ENCODE results near the gene SETBP1. TPM values are rescaled to one million over a fixed set of nuclear protein-coding genes. Genes with fewer than 3 reads are reported as not detected.

Gene SETBP1
- total and polyA plus RNA-seq, 8 donors: 1.4 to 66.5 (median 20.1) TPM

DNA sequence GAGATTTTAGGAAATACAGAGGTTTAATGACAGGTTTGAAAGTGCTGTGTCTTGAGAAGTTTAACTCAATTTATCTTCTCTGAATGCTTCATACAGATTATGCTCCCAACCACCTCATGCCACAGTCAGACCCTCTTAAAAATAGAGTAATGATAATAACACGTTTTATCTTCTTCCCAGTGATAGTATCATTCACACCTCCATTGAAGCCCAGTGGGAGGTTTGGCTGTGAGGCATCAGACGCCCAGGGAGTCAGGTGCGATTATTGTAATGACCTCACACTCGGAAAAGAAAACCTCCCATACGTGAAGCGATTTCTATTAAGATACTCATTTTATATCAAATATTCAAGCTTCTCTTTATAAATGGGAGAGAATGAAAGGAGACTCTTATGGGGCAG, 366.3 kb downstream of the SETBP1 start:
- H3K36me3 ChIP-seq: no peaks in the 10 kb centered on the region
- no peak overlapping the region for H3K4me3 ChIP-seq
- H3K27ac ChIP-seq: no peak overlapping the region
- no peak for DNase-seq
- no peaks in the 10 kb centered on the region for H3K27me3 ChIP-seq
- H3K4me1 ChIP-seq: peaks cover 0 to 10% (median 3%) of the 10 kb centered on the region in 4 donors
- TF ChIP-seq POLR2AphosphoS5 (IDR thresholded peaks at IDR 0.05) (no peak), EP300 (IDR thresholded peaks at IDR 0.05) (no peak), POLR2A (IDR thresholded peaks at IDR 0.05) (no peak)
- TF ChIP-seq, protein P1, sequence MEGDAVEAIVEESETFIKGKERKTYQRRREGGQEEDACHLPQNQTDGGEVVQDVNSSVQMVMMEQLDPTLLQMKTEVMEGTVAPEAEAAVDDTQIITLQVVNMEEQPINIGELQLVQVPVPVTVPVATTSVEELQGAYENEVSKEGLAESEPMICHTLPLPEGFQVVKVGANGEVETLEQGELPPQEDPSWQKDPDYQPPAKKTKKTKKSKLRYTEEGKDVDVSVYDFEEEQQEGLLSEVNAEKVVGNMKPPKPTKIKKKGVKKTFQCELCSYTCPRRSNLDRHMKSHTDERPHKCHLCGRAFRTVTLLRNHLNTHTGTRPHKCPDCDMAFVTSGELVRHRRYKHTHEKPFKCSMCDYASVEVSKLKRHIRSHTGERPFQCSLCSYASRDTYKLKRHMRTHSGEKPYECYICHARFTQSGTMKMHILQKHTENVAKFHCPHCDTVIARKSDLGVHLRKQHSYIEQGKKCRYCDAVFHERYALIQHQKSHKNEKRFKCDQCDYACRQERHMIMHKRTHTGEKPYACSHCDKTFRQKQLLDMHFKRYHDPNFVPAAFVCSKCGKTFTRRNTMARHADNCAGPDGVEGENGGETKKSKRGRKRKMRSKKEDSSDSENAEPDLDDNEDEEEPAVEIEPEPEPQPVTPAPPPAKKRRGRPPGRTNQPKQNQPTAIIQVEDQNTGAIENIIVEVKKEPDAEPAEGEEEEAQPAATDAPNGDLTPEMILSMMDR (IDR thresholded peaks at IDR 0.05): no peak
- WGBS, 5 donors: 87 to 95% (median 91%) methylated on average over 6 of the region's 6 CpGs
- intact Hi-C loops (cut with DNase I; ENCODE audit: low total_unique reads): no loop called here
- H3K9me3 ChIP-seq: no peaks in the 10 kb centered on the region

DNA sequence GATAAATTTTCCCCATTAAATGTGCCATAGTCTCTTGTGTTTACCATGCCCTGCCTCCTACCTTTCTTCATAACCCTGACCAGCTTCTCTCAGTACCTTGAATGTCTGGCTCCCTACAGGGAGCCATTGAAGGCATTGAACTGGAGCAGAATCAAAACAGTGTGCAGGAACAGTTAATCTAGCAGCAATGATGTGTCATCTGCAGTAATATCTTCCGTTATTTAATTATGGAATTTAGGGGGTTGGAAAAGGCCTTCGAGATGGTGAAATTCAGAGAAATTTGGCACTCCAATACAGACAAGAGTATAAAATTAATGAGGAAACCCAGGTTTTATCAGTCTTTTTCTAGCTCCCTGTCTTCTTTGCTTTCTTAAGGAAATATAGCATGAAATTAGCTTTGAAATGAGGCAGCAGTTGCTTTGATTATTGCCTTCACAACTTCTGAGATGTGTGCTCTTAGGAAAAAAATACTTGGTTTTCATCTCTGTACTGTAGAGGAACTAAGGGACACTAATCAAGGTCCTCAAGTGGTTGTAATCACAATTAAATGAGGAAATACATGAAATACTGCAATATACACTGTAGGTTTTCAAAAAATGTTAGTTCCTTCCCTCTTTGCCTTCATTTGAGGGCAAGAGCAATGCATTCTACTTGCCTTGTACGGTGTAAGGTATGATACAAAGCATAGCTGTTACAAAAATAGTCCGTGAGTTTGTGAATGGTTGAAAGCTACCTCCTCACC, 369.1 kb downstream of the SETBP1 start:
- H3K4me3 ChIP-seq: no peak overlapping the region
- no peaks in the 10 kb centered on the region for H3K9me3 ChIP-seq
- H3K27me3 ChIP-seq: no peaks in the 10 kb centered on the region
- H3K36me3 ChIP-seq: no peaks in the 10 kb centered on the region
- H3K4me1 ChIP-seq: peaks cover 0 to 12% (median 5%) of the 10 kb centered on the region in 4 donors
- no peak for TF ChIP-seq POLR2AphosphoS5 (IDR thresholded peaks at IDR 0.05)
- no peak for TF ChIP-seq POLR2A (IDR thresholded peaks at IDR 0.05)
- TF ChIP-seq, protein P1 (IDR thresholded peaks at IDR 0.05): no peak
- TF ChIP-seq EP300 (IDR thresholded peaks at IDR 0.05): no peak
- H3K27ac ChIP-seq: peak overlapping the region in 2 of 5 donors; percentile 6 to 38
- no peak for DNase-seq
- 74 to 90% (median 88%) methylated on average over 4 of the region's 4 CpGs for WGBS, 5 donors
- intact Hi-C loops (cut with DNase I; ENCODE audit: low total_unique reads): no loop called here

GRCh38 chr18:45050712-45051601, 370.3 kb downstream of the SETBP1 start:
- no peak overlapping the region for H3K4me3 ChIP-seq
- TF ChIP-seq, protein P1 (IDR thresholded peaks at IDR 0.05): no peak
- TF ChIP-seq EP300 (IDR thresholded peaks at IDR 0.05) (no peak), POLR2A (IDR thresholded peaks at IDR 0.05) (no peak), POLR2AphosphoS5 (IDR thresholded peaks at IDR 0.05) (peak in 1 of 3 donors; percentile 59)
- 39 to 64% (median 52%) methylated on average over 3 of the region's 3 CpGs for WGBS, 5 donors
- peak in 1 of 2 donors; percentile 77 for DNase-seq
- no peaks in the 10 kb centered on the region for H3K36me3 ChIP-seq
- intact Hi-C loops (cut with DNase I; ENCODE audit: low total_unique reads): no loop called here
- no peaks in the 10 kb centered on the region for H3K9me3 ChIP-seq
- H3K27me3 ChIP-seq: no peaks in the 10 kb centered on the region
- H3K4me1 ChIP-seq: peaks cover 0 to 12% (median 5%) of the 10 kb centered on the region in 4 donors
- peak overlapping the region in 3 of 5 donors; percentile 6 to 38 (median 7) for H3K27ac ChIP-seq

GRCh38 chr18:45054636-45055035, 373.9 kb downstream of the SETBP1 start:
- TF ChIP-seq POLR2A (IDR thresholded peaks at IDR 0.05) (no peak), POLR2AphosphoS5 (IDR thresholded peaks at IDR 0.05) (no peak), EP300 (IDR thresholded peaks at IDR 0.05) (no peak)
- TF ChIP-seq, protein P1 (IDR thresholded peaks at IDR 0.05): no peak
- H3K9me3 ChIP-seq: no peaks in the 10 kb centered on the region
- no peak overlapping the region for H3K27ac ChIP-seq
- DNase-seq: no peak
- no peaks in the 10 kb centered on the region for H3K27me3 ChIP-seq
- H3K4me3 ChIP-seq: no peak overlapping the region
- H3K36me3 ChIP-seq: no peaks in the 10 kb centered on the region
- intact Hi-C loops (cut with DNase I; ENCODE audit: low total_unique reads): no loop called here
- peaks cover 0 to 17% (median 6%) of the 10 kb centered on the region in 4 donors for H3K4me1 ChIP-seq
- WGBS, 5 donors: 73 to 96% (median 84%) methylated on average over 3 of the region's 3 CpGs

Measured in stomach (tissue), 9 donors.